ENCODE measurements around the gene OTP. TPM values are rescaled to one million over a fixed set of nuclear protein-coding genes. Genes with fewer than 3 reads are reported as not detected.

The OTP gene
- not detected in 2 replicates for total RNA-seq

GRCh38 chr5:77637998-77638762 is at the start of gene OTP:
TSS of gene OTP (minus strand) at chr5:77638713. CDS start at chr5:77638549, 164 bp downstream.

Other genes with a start within 250 kb of the OTP start
- 70.4 and 76.1 TPM in 2 replicates for gene WDR41, start 146.4 kb downstream of the OTP start, total RNA-seq
- 140 and 146 TPM in 2 replicates for gene TBCA, start 137.6 kb upstream of the OTP start, total RNA-seq

Data from cardiac atrium fibroblast (primary cell).